Caco-2 (cell line): ENCODE results near the gene FER. TPM values are rescaled to one million over a fixed set of nuclear protein-coding genes. Genes with fewer than 3 reads are reported as not detected.

Source experiments
- BruUV-seq: library from RNA; stranded (reverse); fragments of 400-500 nt; replicated peaks from 2 replicates; lab custom pipeline; 2021; lab: Mats Ljungman, UMichigan
- CTCF ChIA-PET: fragments of 300-600 bp; sonication (Branson Sonifier 250); formaldehyde crosslinking; loops from one replicate; lab custom pipeline; 2022; ENCODE audit warnings: antibody characterized with exemption; lab: Charles Lee
- POLR2A ChIA-PET: fragments of 300-600 bp; sonication (Branson Sonifier 250); formaldehyde crosslinking; loops from one replicate; lab custom pipeline; 2022; ENCODE audit warnings: antibody characterized with exemption; lab: Charles Lee
- DNase-seq, 2 experiments: peaks; one replicate each; pipeline versions ENCODE4 v3.0.0 to v3.0.0-alpha.2; 2020 to 2022
- H3K27me3 ChIP-seq: replicated peaks from 2 replicates; pipeline ENCODE4 v1.6.0; 2011; ENCODE audit warnings: low read length; ENCODE audit not compliant: control insufficient read depth, insufficient read depth
- H3K36me3 ChIP-seq: 2 replicates; pipeline ENCODE4 v1.5.1; 2011; ENCODE audit warnings: low read length; ENCODE audit not compliant: control insufficient read depth, insufficient read depth
- H3K4me1 ChIP-seq: fragments of 250-450 bp; sonication (Bioruptor Pico); 2 replicates; pipeline ENCODE4 v1.5.1; 2020; ENCODE audit warnings: mild to moderate bottlenecking
- H3K4me3 ChIP-seq: 2 replicates; pipeline ENCODE4 v1.5.1; 2011; ENCODE audit warnings: low read depth, mild to moderate bottlenecking, control low read depth, low read length
- H3K9me3 ChIP-seq: fragments of 250-450 bp; sonication (Bioruptor Pico); 2 replicates; pipeline ENCODE4 v1.5.1; 2020; ENCODE audit warnings: mild to moderate bottlenecking, moderate library complexity
- H3K27ac Mint-ChIP-seq: one replicate; pipeline ENCODE4 v1.8.0; 2022; ENCODE audit warnings: mixed read lengths; ENCODE audit not compliant: unreplicated experiment
- H3K27me3 Mint-ChIP-seq: one replicate; pipeline ENCODE4 v1.8.0; 2022; ENCODE audit warnings: mixed read lengths; ENCODE audit not compliant: insufficient read depth, unreplicated experiment
- H3K36me3 Mint-ChIP-seq: one replicate; pipeline ENCODE4 v1.8.0; 2022; ENCODE audit warnings: mild to moderate bottlenecking, mixed read lengths; ENCODE audit not compliant: insufficient read depth, unreplicated experiment
- H3K4me1 Mint-ChIP-seq: one replicate; pipeline ENCODE4 v1.8.0; 2022; ENCODE audit warnings: low read depth, mixed read lengths; ENCODE audit not compliant: unreplicated experiment
- H3K4me3 Mint-ChIP-seq: one replicate; pipeline ENCODE4 v1.8.0; 2022; ENCODE audit warnings: mild to moderate bottlenecking, moderate library complexity, mixed read lengths; ENCODE audit not compliant: unreplicated experiment
- H3K9me3 Mint-ChIP-seq: one replicate; pipeline ENCODE4 v1.8.0; 2022; ENCODE audit warnings: mixed read lengths; ENCODE audit not compliant: unreplicated experiment
- CTCF ChIP-seq, 2 experiments: fragments of 200-600 bp in 1 of 2; IDR thresholded peaks; 1 replicate in 1 of 2; 2 replicates in 1 of 2; pipeline versions ENCODE4 v1.5.1 to v1.8.0; 2011 to 2022; ENCODE audit warnings: antibody characterized with exemption in 1 of 2, control low read depth in 1 of 2, inconsistent platforms in 1 of 2, low read depth in 1 of 2, low read length in 1 of 2, mild to moderate bottlenecking in 1 of 2, moderate library complexity in 1 of 2; ENCODE audit not compliant: insufficient read depth in 1 of 2, severe bottlenecking in 1 of 2, unreplicated experiment in 1 of 2
- intact Hi-C: fragments of 100-400 bp; cut with micrococcal nuclease; formaldehyde crosslinking; loops from one replicate; pipeline ENCODE4 v1.10.0; 2022; ENCODE audit not compliant: unreplicated experiment
- total RNA-seq: library from RNA; stranded (reverse); gene quantifications from 2 replicates; pipeline ENCODE4 v1.2.3, GENCODE V29; 2022

Gene FER
- total RNA-seq, 1 experiment from 2014 or later: 43.1 TPM

- H3K4me1 ChIP-seq: no peaks in the 10 kb centered on the region
- H3K9me3 ChIP-seq: peaks cover 11% of the 10 kb centered on the region
- ChIA-PET CTCF (no interaction called here), POLR2A (no interaction called here)
- no peak for TF ChIP-seq CTCF (IDR thresholded peaks at IDR 0.05; ENCODE audit: insufficient read depth in 1 of 2, low read depth in 1 of 2, low read length in 1 of 2, severe bottlenecking in 1 of 2, unreplicated experiment in 1 of 2)
- H3K36me3 Mint-ChIP-seq: peaks cover 33% of the 10 kb centered on the region
- no peaks in the 10 kb centered on the region for H3K4me1 Mint-ChIP-seq
- H3K27me3 ChIP-seq: no peaks in the 10 kb centered on the region
- no peak overlapping the region for H3K4me3 Mint-ChIP-seq
- DNase-seq: no peak
- no peaks in the 10 kb centered on the region for H3K27me3 Mint-ChIP-seq
- BruUV-seq: no TSS peak
- H3K36me3 ChIP-seq: peaks cover 1% of the 10 kb centered on the region; the same call in 1 of the 2 replicates
- intact Hi-C loops: no loop called here
- no peak overlapping the region for H3K4me3 ChIP-seq
- H3K27ac Mint-ChIP-seq: no peak overlapping the region
- peaks cover 38% of the 10 kb centered on the region for H3K9me3 Mint-ChIP-seq
Measured at GRCh38 chr5:108801301-108801700, 53.6 kb downstream of the FER start.

GRCh38 chr5:108801776-108802175 is 54.1 kb downstream of the FER start:
- Mint-ChIP-seq H3K4me3 (no peak overlapping the region), H3K27ac (no peak overlapping the region), H3K36me3 (peaks cover 33% of the 10 kb centered on the region), H3K4me1 (no peaks in the 10 kb centered on the region), H3K27me3 (no peaks in the 10 kb centered on the region), H3K9me3 (peaks cover 43% of the 10 kb centered on the region)
- POLR2A ChIA-PET: no interaction called here
- no TSS peak for BruUV-seq
- no peak for TF ChIP-seq CTCF (IDR thresholded peaks at IDR 0.05; ENCODE audit: insufficient read depth in 1 of 2, low read depth in 1 of 2, low read length in 1 of 2, severe bottlenecking in 1 of 2, unreplicated experiment in 1 of 2)
- CTCF ChIA-PET: no interaction called here
- no peak for DNase-seq
- Histone ChIP-seq H3K4me3 (no peak overlapping the region), H3K27me3 (no peaks in the 10 kb centered on the region), H3K4me1 (no peaks in the 10 kb centered on the region), H3K36me3 (peaks cover 1% of the 10 kb centered on the region; the same call in 1 of the 2 replicates), H3K9me3 (peaks cover 11% of the 10 kb centered on the region)
- intact Hi-C loops: no loop called here

GRCh38 chr5:108810717-108811116 is 63.0 kb downstream of the FER start:
- H3K36me3 ChIP-seq: peaks cover 1% of the 10 kb centered on the region; the same call in 1 of the 2 replicates
- ChIA-PET CTCF (no interaction called here), POLR2A (no interaction called here)
- no TSS peak for BruUV-seq
- TF ChIP-seq CTCF (IDR thresholded peaks at IDR 0.05; ENCODE audit: insufficient read depth in 1 of 2, low read depth in 1 of 2, low read length in 1 of 2, severe bottlenecking in 1 of 2, unreplicated experiment in 1 of 2): no peak
- H3K4me1 Mint-ChIP-seq: no peaks in the 10 kb centered on the region
- DNase-seq: no peak
- no peaks in the 10 kb centered on the region for H3K36me3 Mint-ChIP-seq
- intact Hi-C loops: no loop called here
- no peak overlapping the region for H3K27ac Mint-ChIP-seq
- H3K4me3 Mint-ChIP-seq: no peak overlapping the region
- H3K4me1 ChIP-seq: no peaks in the 10 kb centered on the region
- H3K4me3 ChIP-seq: no peak overlapping the region
- no peaks in the 10 kb centered on the region for H3K27me3 ChIP-seq
- H3K9me3 ChIP-seq: 0 out of 2 replicates have a peak, but pooled peaks cover 4% of the 10 kb centered on the region
- H3K9me3 Mint-ChIP-seq: peaks cover 21% of the 10 kb centered on the region
- H3K27me3 Mint-ChIP-seq: no peaks in the 10 kb centered on the region
